Astrocyte (in vitro differentiated cells and primary cell): ENCODE data around the gene TMOD4. TPM values are rescaled to one million over a fixed set of nuclear protein-coding genes. Genes with fewer than 3 reads are reported as not detected.

Experiments
- DNase-seq: peaks from one replicate; pipeline ENCODE4 v3.0.0-alpha.2; 2010; ENCODE audit warnings: low read depth
- FAIRE-seq: peaks from 2 replicates; lab custom pipeline; 2011; peaks lifted over from hg19 to GRCh38; lab: Jason Lieb, UNC
- H2AFZ ChIP-seq: 2 replicates; pipeline ENCODE4 v1.6.0; 2012; ENCODE audit warnings: low read depth, low read length, inconsistent platforms
- H3K27ac ChIP-seq: 2 replicates; pipeline ENCODE4 v1.5.1; 2011; ENCODE audit warnings: low read depth, low read length, inconsistent platforms
- H3K27me3 ChIP-seq: 2 replicates; pipeline ENCODE4 v1.6.0; 2011; ENCODE audit warnings: low read length, inconsistent platforms; ENCODE audit not compliant: insufficient read depth
- H3K36me3 ChIP-seq: 2 replicates; pipeline ENCODE4 v1.5.1; 2011; ENCODE audit warnings: low read length, inconsistent platforms; ENCODE audit not compliant: insufficient read depth
- H3K4me1 ChIP-seq: 2 replicates; pipeline ENCODE4 v1.5.1; 2011; ENCODE audit warnings: low read length, inconsistent platforms; ENCODE audit not compliant: insufficient read depth
- H3K4me2 ChIP-seq: 2 replicates; pipeline ENCODE4 v1.6.0; 2012; ENCODE audit warnings: low read length, inconsistent platforms
- H3K4me3 ChIP-seq: 2 replicates; pipeline ENCODE4 v1.5.1; 2011; ENCODE audit warnings: low read depth, mild to moderate bottlenecking, low read length, inconsistent platforms; ENCODE audit not compliant: insufficient read depth
- H3K79me2 ChIP-seq: 2 replicates; pipeline ENCODE4 v1.6.0; 2012; ENCODE audit warnings: mild to moderate bottlenecking, low read length, inconsistent platforms; ENCODE audit not compliant: insufficient read depth
- H3K9ac ChIP-seq: 2 replicates; pipeline ENCODE4 v1.6.0; 2012; ENCODE audit warnings: mild to moderate bottlenecking, low read length, inconsistent platforms
- H3K9me3 ChIP-seq: 2 replicates; pipeline ENCODE4 v1.5.1; 2012; ENCODE audit warnings: low read depth, mild to moderate bottlenecking, low read length, inconsistent platforms; ENCODE audit not compliant: insufficient read depth
- H4K20me1 ChIP-seq: 2 replicates; pipeline ENCODE4 v1.6.0; 2012; ENCODE audit warnings: low read length, inconsistent platforms; ENCODE audit not compliant: insufficient read depth
- H3K27ac Mint-ChIP-seq: one replicate; pipeline ENCODE4 v1.8.0; 2021; ENCODE audit warnings: mild to moderate bottlenecking, mixed read lengths; ENCODE audit not compliant: unreplicated experiment
- H3K27me3 Mint-ChIP-seq: one replicate; pipeline ENCODE4 v1.8.0; 2021; ENCODE audit warnings: low read depth, mixed read lengths; ENCODE audit not compliant: unreplicated experiment
- H3K36me3 Mint-ChIP-seq: one replicate; pipeline ENCODE4 v1.8.0; 2021; ENCODE audit warnings: low read depth, mixed read lengths; ENCODE audit not compliant: unreplicated experiment
- H3K4me1 Mint-ChIP-seq: one replicate; pipeline ENCODE4 v1.8.0; 2021; ENCODE audit warnings: low read depth, mixed read lengths; ENCODE audit not compliant: unreplicated experiment
- H3K4me3 Mint-ChIP-seq: one replicate; pipeline ENCODE4 v1.8.0; 2021; ENCODE audit warnings: mild to moderate bottlenecking, moderate library complexity, mixed read lengths; ENCODE audit not compliant: unreplicated experiment
- H3K9me3 Mint-ChIP-seq: one replicate; pipeline ENCODE4 v1.8.0; 2021; ENCODE audit warnings: mild to moderate bottlenecking, mixed read lengths; ENCODE audit not compliant: unreplicated experiment
- EZH2 ChIP-seq: IDR thresholded peaks from 2 replicates; pipeline ENCODE4 v1.6.1; 2012; ENCODE audit warnings: mild to moderate bottlenecking, low read length, inconsistent platforms; ENCODE audit not compliant: insufficient read depth
- total RNA-seq: library from RNA; stranded (reverse); gene quantifications from 2 replicates; pipeline ENCODE4 v1.2.1, GENCODE V29; 2021
- TF ChIP-seq, protein P1 (sequence below): IDR thresholded peaks from 2 replicates; pipeline ENCODE4 v1.5.1; 2011; ENCODE audit warnings: low read depth, mild to moderate bottlenecking, inconsistent platforms, low read length, moderate library complexity; ENCODE audit not compliant: insufficient read depth

TMOD4 gene
- total RNA-seq, 1 donor from 2014 or later = 1.4 TPM

DNA sequence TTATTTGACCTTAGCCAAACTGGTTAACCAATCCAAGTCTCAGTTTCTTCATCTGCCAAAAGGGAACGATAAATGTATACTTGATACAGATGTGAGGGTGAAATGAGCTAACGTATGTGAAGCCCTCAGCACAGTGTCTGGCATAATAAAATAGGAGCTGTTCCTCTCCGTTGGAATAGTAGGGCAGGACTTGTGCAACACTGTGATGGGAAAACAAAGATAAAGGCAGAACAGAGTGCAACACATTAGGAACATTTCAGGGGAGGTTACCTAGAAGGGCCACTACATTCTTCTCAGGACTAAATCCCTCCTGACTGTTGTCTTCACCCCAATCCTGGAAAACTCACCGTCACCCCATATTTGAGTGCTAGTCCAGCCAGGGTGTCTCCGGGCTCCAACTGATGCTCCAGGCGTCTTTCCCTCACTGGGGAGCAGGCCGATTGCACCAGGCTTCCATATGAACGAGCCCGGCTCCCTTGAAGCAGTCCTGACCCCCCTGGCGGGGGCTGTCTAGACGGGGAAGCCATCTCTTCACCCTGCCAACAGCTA, 11.0 kb downstream of the TMOD4 start:
- Mint-ChIP-seq H3K27ac (peak overlapping the region; percentile 94), H3K4me1 (peaks cover 11% of the 10 kb centered on the region), H3K9me3 (no peaks in the 10 kb centered on the region), H3K4me3 (peak overlapping the region; percentile 96), H3K36me3 (peaks cover 19% of the 10 kb centered on the region), H3K27me3 (no peaks in the 10 kb centered on the region)
- Histone ChIP-seq H3K9ac (peak overlapping the region; percentile 98), H3K27me3 (no peaks in the 10 kb centered on the region), H4K20me1 (peaks cover 5% of the 10 kb centered on the region), H3K36me3 (peaks cover 6% of the 10 kb centered on the region), H2AFZ (peak overlapping the region; percentile 88), H3K4me3 (peak overlapping the region; percentile 99), H3K79me2 (peaks cover 41% of the 10 kb centered on the region), H3K9me3 (no peaks in the 10 kb centered on the region), H3K4me2 (peak overlapping the region; percentile 95), H3K27ac (peak overlapping the region; percentile 13), H3K4me1 (peaks cover 15% of the 10 kb centered on the region)
- TF ChIP-seq EZH2 = no peak
- TF ChIP-seq, protein P1, sequence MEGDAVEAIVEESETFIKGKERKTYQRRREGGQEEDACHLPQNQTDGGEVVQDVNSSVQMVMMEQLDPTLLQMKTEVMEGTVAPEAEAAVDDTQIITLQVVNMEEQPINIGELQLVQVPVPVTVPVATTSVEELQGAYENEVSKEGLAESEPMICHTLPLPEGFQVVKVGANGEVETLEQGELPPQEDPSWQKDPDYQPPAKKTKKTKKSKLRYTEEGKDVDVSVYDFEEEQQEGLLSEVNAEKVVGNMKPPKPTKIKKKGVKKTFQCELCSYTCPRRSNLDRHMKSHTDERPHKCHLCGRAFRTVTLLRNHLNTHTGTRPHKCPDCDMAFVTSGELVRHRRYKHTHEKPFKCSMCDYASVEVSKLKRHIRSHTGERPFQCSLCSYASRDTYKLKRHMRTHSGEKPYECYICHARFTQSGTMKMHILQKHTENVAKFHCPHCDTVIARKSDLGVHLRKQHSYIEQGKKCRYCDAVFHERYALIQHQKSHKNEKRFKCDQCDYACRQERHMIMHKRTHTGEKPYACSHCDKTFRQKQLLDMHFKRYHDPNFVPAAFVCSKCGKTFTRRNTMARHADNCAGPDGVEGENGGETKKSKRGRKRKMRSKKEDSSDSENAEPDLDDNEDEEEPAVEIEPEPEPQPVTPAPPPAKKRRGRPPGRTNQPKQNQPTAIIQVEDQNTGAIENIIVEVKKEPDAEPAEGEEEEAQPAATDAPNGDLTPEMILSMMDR = no peak
- DNase-seq (no peak), FAIRE-seq (no peak)

DNA sequence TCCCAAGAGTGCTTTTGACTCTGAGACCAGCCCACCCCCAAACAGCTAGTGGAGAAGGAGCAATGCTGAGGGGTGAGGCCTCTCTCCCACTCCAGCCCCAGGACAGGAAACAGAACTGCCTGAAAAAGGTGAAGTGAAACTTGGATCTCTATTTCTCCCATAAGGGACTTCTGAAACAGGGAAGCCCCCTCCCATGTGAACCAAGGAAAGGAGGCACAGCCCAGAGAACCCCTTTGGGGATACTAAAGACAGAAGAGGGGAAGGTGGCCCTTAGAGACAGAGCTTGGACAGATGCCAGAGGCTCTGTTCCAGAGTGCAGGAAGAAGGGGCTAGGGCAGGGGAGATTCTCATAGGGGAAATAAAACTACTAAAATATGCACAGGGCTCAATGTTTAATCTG, 16.4 kb downstream of the TMOD4 start:
- Histone ChIP-seq H3K36me3 (peaks cover 12% of the 10 kb centered on the region), H4K20me1 (peaks cover 4% of the 10 kb centered on the region), H3K27ac (no peak overlapping the region), H3K9ac (no peak overlapping the region), H2AFZ (no peak overlapping the region), H3K4me2 (no peak overlapping the region), H3K4me1 (peaks cover 2% of the 10 kb centered on the region), H3K79me2 (peaks cover 5% of the 10 kb centered on the region), H3K9me3 (no peaks in the 10 kb centered on the region), H3K4me3 (no peak overlapping the region), H3K27me3 (no peaks in the 10 kb centered on the region)
- H3K27me3 Mint-ChIP-seq = no peaks in the 10 kb centered on the region
- H3K9me3 Mint-ChIP-seq = no peaks in the 10 kb centered on the region
- H3K27ac Mint-ChIP-seq = no peak overlapping the region
- no peak for FAIRE-seq
- peaks cover 5% of the 10 kb centered on the region for H3K4me1 Mint-ChIP-seq
- TF ChIP-seq EZH2 = no peak
- TF ChIP-seq, protein P1 = no peak
- H3K4me3 Mint-ChIP-seq = no peak overlapping the region
- DNase-seq = no peak
- peaks cover 13% of the 10 kb centered on the region for H3K36me3 Mint-ChIP-seq

DNA sequence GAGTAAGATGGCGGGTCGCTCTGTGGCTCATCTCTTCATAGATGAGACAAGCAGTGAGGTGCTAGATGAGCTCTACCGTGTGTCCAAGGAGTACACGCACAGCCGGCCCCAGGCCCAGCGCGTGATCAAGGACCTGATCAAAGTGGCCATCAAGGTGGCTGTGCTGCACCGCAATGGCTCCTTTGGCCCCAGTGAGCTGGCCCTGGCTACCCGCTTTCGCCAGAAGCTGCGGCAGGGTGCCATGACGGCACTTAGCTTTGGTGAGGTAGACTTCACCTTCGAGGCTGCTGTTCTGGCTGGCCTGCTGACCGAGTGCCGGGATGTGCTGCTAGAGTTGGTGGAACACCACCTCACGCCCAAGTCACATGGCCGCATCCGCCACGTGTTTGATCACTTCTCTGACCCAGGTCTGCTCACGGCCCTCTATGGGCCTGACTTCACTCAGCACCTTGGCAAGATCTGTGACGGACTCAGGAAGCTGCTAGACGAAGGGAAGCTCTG, 17.0 kb downstream of the TMOD4 start:
- Histone ChIP-seq H2AFZ (no peak overlapping the region), H3K9ac (no peak overlapping the region), H4K20me1 (peaks cover 4% of the 10 kb centered on the region), H3K27me3 (no peaks in the 10 kb centered on the region), H3K4me1 (no peaks in the 10 kb centered on the region), H3K79me2 (no peaks in the 10 kb centered on the region), H3K4me3 (no peak overlapping the region), H3K27ac (no peak overlapping the region), H3K36me3 (peaks cover 12% of the 10 kb centered on the region), H3K4me2 (no peak overlapping the region), H3K9me3 (no peaks in the 10 kb centered on the region)
- H3K9me3 Mint-ChIP-seq = no peaks in the 10 kb centered on the region
- H3K4me3 Mint-ChIP-seq = no peak overlapping the region
- TF ChIP-seq, protein P1 = no peak
- TF ChIP-seq EZH2 = no peak
- H3K27me3 Mint-ChIP-seq = no peaks in the 10 kb centered on the region
- DNase-seq = no peak
- FAIRE-seq = no peak
- H3K36me3 Mint-ChIP-seq = peaks cover 13% of the 10 kb centered on the region
- H3K27ac Mint-ChIP-seq = no peak overlapping the region
- peaks cover 2% of the 10 kb centered on the region for H3K4me1 Mint-ChIP-seq
